CD4-positive, alpha-beta T cell treated with Interleukin-12 subunit alpha and Interleukin-12 subunit beta, for 1 hour (primary cell): ENCODE data around the gene PCDHB3.
"Not testable (repeated sequence)": the region's sequence is repeated elsewhere in the genome, so short reads cannot be mapped to it uniquely, and the experiment has no call there.

ENCODE experiments used
- DNase-seq: peaks from one replicate; pipeline ENCODE4 v3.0.0-alpha.2; 2020

Gene PCDHB3

DNA sequence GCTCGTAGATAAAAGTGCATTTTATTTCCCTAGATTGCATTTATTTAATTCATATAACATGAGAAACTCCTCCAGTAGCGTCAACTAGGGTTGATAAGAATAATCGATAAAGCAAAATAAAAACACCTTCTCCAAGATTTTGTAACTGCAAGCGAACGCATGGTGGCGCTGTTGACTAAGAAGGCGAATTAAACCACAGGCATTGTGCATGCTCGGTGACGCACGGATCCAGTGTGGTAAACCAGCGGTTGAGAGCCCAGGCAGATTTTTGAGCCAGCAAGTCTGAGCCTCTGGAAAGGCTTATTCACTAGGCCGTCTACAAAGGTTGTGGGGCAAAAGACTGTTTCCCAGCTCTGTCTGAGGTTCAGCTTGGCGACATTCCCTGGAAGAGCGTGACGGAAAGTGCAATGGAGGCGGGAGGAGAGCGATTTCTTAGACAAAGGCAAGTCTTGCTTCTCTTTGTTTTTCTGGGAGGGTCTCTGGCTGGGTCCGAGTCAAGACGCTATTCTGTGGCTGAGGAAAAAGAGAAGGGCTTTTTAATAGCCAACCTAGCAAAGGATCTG, at the start of gene PCDHB3:
Gene PCDHB3 (plus strand): TSS at position 231 of the 563 bp plus-strand sequence. CDS start 177 bp downstream, at position 408.
- DNase-seq, result peak; percentile 2

DNA sequence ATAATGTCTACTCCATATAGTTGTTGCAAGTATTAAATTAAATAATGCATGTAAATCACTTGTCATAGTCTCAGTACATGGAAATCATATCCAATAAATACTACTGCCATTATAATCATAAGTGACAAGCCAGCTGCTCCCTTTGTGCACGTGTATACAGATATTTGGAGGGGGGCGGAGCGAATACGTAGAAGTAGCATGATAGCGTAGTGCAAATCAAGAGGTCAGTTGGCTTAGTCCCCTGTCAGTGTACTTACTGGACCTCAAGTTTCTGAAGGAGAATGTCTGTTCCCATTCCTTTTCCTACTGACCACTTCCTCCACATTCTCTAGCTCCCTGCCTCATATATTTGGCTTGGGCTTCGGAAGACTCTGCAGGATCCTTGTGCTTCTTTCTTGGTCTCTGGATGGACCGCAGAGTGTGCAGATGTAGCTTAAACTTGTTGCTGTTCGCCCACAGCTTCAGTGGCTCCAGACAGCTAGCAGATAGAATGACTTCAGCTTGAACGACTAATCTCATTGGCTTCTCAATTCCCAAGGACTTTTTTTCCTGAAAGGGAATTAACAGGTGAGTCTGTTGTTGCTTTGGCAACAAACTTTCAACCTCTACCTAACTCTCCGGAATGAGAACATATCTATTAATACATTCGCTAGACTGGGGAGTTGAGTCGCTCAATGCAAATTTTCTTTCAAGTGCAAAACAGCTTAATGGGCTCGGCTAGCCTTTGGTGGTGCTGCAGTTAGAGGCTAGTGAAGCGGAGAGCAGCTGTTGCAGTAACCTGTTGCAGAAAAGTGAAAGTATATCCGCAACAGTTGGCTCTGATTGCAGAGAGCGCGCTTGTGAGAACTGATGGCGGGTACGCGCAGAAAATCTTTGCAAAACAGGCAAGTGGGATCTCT, 49.4 kb upstream of the PCDHB3 start, which contains the start of gene PCDHB1:
Gene PCDHB1 (plus strand): TSS at position 753 of the 899 bp plus-strand sequence. CDS start 97 bp downstream, at position 850.
- DNase-seq, result no peak

DNA sequence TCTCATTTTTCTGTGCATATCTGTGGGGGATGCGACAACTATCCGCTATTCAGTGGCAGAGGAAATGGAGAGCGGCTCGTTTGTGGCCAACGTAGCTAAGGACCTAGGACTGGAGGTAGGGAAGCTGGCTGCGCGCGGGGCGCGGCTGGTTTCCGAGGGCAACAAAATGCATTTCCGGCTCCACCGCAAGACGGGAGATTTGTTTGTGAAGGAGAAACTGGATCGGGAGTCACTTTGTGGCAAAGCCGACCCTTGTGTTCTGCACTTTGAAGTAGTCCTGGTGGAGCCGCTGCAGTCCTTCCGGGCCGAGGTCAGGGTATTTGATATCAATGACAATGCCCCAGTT, 48.8 kb upstream of the PCDHB3 start:
- no peak for DNase-seq

DNA sequence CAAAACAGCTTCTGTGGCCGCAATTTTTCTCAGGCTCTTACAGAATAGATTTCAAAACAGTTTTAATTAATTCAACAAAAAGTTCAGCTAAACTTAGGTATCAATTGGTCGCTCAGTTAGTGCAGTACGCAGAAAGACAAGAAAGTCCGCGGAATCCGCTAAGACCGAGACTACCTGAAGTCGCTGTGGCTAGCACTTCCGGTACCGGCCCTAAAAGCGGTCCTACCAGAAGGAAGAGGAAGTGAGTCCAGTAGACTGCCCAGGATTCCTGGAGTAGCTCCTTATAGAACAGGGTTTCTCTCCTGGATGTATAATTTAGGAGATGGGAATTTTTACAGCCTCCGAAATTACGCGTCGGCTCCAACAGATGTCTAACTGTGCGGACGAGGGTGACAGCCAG, 22.4 kb upstream of the PCDHB3 start:
- no peak for DNase-seq

DNA sequence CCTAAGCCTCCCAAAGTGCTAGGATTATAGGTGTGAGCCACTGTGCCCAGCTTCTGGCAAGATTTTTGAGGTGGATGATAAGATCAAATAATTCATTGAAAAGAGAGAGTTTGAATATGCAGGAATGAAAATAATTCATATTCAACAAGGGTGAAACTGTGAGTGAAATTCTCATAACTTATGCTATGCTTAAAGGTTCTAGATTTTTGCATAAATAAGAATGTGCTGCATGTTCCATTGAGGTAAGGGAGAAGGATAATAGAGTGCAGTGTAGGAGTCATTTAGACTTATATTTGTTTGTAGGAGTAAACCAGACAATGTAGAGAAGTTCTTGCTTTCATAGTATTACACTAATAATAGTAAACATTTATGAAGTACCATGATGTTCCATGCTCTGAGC, 18.0 kb upstream of the PCDHB3 start:
- no peak for DNase-seq

DNA sequence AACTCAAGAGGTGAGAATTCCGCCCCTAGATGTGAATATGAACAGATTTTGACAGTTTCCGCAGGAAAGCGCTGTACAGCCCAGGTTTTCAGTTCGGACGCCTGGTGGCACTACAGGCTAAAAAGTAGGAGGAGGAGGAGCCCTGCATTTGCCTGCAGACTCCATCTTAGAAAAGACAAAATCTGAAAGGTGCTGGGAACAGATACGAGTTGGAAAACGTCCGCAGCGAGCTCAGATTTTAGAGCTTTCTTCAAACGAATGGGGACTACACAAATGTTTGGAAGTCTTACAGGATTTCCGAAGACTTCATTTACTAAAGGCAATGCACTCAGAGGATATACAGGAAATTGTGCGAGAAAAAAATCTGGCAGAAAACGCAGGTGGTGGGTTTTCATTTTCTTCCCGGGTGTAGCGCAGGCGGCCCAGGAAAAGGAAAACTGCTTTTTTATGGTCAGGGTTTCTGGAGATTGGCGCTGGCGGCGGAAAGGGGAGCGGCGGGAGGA, 15.7 kb upstream of the PCDHB3 start:
- DNase-seq, result peak; percentile 45

DNA sequence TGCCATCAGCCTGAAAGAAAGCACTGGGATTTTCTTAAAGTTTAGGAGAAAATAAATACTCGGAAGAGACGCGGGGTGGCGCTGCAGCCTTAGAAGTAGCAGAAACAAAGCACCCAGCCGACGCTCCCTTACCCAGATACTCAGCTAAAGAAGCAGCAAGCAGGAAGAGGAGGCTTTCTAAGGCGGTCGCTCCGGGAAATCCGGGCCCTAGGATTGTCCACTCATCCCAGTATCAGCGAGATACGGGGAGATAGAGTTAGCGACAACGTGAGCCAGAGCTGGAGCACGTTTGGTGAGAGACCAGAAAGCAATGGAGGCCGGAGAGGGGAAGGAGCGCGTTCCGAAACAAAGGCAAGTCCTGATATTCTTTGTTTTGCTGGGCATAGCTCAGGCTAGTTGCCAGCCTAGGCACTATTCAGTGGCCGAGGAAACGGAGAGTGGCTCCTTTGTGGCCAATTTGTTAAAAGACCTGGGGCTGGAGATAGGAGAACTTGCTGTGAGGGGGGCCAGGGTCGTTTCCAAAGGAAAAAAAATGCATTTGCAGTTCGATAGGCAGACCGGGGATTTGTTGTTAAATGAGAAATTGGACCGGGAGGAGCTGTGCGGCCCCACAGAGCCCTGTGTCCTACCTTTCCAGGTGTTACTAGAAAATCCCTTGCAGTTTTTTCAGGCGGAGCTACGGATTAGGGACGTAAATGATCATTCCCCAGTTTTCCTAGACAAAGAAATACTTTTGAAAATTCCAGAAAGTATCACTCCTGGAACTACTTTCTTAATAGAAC, 5.6 kb upstream of the PCDHB3 start, which contains the start of gene PCDHB2:
Gene PCDHB2 (plus strand): TSS at position 135 of the 782 bp plus-strand sequence. CDS start 176 bp downstream, at position 311.
- DNase-seq, result no peak

DNA sequence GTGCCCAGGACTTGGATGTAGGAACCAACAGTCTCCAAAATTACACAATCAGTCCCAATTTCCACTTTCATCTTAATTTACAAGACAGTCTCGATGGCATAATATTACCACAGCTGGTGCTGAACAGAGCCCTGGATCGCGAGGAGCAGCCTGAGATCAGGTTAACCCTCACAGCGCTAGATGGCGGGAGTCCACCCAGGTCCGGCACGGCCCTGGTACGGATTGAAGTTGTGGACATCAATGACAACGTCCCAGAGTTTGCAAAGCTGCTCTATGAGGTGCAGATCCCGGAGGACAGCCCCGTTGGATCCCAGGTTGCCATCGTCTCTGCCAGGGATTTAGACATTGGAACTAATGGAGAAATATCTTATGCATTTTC, 5.0 kb upstream of the PCDHB3 start:
- no peak for DNase-seq

DNA sequence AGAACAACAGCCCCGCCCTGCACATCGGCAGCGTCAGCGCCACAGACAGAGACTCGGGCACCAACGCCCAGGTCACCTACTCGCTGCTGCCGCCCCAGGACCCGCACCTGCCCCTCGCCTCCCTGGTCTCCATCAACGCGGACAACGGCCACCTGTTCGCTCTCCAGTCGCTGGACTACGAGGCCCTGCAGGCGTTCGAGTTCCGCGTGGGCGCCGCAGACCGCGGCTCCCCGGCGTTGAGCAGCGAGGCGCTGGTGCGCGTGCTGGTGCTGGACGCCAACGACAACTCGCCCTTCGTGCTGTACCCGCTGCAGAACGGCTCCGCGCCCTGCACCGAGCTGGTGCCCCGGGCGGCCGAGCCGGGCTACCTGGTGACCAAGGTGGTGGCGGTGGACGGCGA, 4.1 kb upstream of the PCDHB3 start:
- DNase-seq, result not testable (repeated sequence)

DNA sequence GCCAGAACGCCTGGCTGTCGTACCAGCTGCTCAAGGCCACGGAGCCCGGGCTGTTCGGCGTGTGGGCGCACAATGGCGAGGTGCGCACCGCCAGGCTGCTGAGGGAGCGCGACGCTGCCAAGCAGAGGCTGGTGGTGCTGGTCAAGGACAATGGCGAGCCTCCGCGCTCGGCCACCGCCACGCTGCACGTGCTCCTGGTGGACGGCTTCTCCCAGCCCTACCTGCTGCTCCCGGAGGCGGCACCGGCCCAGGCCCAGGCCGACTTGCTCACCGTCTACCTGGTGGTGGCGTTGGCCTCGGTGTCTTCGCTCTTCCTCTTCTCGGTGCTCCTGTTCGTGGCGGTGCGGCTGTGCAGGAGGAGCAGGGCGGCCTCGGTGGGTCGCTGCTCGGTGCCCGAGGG, 3.7 kb upstream of the PCDHB3 start:
- not testable (repeated sequence) for DNase-seq

DNA sequence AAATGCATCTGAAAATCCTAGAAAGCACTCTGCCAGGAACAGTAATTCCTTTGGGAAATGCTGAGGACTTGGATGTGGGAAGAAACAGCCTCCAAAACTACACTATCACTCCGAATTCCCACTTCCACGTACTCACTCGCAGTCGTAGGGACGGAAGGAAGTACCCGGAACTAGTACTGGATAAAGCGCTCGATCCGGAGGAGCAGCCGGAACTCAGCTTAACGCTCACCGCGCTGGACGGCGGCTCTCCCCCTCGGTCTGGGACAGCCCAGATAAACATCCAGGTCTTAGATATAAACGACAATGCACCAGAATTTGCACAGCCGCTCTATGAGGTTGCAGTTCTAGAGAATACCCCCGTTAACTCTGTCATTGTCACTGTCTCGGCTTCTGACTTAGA, 786 bp downstream of the PCDHB3 start:
- no peak for DNase-seq

DNA sequence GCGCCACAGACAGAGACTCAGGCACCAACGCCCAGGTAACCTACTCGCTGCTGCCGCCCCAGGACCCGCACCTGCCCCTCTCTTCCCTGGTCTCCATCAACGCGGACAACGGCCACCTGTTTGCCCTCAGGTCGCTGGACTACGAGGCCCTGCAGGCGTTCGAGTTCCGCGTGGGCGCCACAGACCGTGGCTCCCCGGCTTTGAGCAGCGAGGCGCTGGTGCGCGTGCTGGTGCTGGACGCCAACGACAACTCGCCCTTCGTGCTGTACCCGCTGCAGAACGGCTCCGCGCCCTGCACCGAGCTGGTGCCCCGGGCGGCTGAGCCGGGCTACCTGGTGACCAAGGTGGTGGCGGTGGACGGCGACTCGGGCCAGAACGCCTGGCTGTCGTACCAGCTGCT, 1.8 kb downstream of the PCDHB3 start:
- not testable (repeated sequence) for DNase-seq

DNA sequence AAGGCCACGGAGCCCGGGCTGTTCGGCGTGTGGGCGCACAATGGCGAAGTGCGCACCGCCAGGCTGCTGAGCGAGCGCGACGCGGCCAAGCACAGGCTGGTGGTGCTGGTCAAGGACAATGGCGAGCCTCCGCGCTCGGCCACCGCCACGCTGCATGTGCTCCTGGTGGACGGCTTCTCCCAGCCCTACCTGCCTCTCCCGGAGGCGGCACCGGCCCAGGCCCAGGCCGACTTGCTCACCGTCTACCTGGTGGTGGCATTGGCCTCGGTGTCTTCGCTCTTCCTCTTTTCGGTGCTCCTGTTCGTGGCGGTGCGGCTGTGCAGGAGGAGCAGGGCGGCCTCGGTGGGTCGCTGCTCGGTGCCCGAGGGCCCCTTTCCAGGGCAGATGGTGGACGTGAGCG, 2.2 kb downstream of the PCDHB3 start:
- not testable (repeated sequence) for DNase-seq

DNA sequence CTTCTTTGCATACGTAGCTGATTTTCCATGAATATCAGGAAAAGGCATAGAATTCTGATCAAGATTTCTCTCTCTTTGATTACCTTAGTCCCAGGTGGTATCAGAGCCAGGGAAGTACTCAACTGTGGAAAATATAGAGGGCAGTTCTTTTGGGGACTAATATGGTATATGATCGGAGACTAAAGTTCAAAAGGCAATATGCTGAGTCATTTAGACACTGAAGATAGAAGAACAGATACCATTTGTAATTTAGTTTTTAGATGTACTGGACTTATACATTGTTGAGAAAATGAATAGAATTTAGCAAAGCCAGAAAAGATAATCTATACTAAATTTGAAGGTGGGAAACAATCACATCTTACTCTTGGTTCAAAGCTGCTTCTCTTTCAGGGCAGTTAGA, 5.1 kb downstream of the PCDHB3 start:
- DNase-seq, result no peak

DNA sequence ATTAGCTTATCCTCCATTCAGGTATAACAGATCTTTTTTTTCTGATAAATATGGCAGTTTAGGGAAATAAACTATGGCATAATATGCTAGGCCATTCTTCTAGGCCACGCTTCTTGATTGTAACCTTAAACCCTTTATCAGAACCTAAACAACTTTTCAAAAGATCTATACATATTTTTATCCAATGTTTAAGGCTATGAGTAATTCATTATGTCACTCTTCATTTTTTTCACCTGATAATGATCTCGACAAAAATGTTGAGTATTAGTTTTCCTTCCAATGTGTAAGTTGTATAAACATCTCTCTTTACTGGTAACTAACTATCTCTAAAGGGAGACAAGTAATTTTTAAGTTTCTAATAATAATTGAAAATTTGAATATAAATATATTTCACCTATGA, 19.0 kb downstream of the PCDHB3 start:
- no peak for DNase-seq

DNA sequence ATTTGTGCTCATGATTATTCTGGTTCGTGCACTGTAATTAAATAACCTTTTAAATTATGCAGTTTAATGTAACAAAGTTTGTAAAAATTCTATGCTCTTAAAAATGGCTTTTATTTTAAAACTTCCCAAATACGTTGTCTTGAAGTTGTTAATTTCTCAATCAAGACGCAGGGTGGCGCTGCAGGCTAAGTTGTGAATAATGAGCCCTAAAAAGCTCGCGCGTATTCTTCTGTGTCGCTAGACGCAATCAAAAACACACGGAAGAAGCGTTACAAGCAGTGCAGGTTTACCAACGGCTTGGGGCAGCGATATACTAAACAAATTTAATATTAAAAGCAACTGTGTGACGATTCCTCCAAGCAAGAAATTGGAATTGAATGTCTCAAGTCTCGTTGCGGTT, 21.3 kb downstream of the PCDHB3 start, which contains the start of gene PCDHB4:
Gene PCDHB4 (plus strand): TSS at position 256 of the 400 bp plus-strand sequence. CDS start 181 bp downstream, outside the sequence.
- DNase-seq, result no peak

DNA sequence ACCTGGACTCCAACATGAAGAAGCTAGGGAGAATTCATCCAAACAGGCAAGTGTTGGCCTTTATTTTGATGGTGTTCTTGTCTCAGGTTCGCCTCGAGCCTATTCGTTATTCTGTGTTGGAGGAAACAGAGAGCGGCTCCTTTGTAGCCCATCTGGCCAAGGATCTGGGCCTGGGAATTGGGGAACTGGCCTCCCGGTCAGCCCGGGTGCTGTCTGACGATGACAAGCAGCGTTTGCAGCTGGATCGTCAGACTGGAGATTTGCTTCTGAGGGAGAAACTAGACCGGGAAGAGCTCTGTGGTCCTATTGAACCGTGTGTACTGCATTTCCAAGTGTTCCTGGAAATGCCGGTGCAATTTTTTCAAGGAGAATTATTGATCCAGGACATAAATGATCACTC, 21.7 kb downstream of the PCDHB3 start:
- no peak for DNase-seq

DNA sequence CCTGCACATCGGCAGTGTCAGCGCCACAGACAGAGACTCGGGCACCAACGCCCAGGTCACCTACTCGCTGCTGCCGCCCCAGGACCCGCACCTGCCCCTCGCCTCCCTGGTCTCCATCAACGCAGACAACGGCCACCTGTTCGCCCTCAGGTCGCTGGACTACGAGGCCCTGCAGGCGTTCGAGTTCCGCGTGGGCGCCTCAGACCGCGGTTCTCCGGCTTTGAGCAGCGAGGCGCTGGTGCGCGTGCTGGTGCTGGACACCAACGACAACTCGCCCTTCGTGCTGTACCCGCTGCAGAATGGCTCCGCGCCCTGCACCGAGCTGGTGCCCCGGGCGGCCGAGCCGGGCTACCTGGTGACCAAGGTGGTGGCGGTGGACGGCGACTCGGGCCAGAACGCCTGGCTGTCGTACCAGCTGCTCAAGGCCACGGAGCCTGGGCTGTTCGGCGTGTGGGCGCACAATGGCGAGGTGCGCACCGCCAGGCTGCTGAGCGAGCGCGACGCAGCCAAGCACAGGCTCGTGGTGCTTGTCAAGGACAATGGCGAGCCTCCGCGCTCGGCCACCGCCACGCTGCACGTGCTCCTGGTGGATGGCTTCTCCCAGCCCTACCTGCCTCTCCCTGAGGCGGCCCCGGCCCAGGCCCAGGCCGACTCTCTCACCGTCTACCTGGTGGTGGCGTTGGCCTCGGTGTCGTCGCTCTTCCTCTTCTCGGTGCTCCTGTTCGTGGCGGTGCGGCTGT, 23.3 kb downstream of the PCDHB3 start:
- DNase-seq, result not testable (repeated sequence)

DNA sequence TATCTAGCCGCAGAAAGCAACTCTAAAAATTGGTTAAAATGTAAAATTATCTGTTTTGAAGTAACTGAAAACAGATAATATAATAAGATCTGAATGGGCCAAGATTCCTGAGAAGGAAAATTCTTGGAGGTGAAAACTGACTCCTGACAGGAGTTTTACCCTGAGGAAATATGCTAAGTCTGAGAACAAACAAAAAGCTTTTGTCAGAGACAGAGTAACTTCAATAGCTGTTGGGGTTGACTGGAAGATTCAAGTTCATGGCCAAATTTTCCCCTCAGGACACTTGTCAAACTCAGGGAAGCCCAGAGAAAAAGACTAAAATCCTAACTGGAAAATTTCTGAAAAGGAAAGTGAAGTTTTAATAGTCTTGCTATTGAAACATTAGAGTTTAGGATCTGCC, 27.0 kb downstream of the PCDHB3 start:
- DNase-seq, result no peak

DNA sequence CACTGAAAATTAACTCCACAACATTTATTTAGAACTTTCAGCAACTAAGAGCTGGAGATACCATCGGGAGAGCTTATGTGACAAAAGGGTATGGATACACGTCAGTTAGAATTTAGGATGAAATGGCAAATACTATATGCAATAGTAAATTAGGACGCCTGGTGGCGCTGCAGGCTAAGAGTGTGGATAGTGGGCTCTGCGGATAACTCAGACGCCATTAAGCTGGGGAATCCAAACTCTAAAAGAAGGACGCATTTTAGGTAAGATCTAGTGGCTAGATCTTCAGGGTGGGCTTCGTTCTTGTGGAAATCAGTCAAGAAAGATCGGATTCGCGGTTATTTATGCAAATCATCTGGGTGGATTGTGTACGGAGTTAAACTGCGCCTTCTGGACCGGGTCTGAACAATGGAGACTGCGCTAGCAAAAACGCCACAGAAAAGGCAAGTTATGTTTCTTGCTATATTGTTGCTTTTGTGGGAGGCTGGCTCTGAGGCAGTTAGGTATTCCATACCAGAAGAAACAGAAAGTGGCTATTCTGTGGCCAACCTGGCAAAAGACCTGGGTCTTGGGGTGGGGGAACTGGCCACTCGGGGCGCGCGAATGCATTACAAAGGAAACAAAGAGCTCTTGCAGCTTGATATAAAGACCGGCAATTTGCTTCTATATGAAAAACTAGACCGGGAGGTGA, 34.9 kb downstream of the PCDHB3 start, which contains the start of gene PCDHB5:
Gene PCDHB5 (plus strand): TSS at position 177 of the 688 bp plus-strand sequence. CDS start 229 bp downstream, at position 406.
- no peak for DNase-seq

DNA sequence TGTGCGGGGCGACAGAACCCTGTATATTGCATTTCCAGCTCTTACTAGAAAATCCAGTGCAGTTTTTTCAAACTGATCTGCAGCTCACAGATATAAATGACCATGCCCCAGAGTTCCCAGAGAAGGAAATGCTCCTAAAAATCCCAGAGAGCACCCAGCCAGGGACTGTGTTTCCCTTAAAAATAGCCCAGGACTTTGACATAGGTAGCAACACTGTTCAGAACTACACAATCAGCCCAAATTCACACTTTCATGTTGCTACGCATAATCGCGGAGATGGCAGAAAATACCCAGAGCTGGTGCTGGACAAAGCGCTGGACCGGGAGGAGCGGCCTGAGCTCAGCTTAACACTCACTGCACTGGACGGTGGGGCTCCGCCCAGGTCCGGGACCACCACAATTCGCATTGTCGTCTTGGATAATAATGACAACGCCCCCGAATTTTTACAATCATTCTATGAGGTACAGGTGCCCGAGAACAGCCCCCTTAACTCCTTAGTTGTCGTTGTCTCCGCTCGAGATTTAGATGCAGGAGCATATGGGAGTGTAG, 35.5 kb downstream of the PCDHB3 start:
- DNase-seq, result no peak
